ENCODE measurements around the gene HEYL. TPM values are rescaled to one million over a fixed set of nuclear protein-coding genes. Genes with fewer than 3 reads are reported as not detected.

HEYL gene
- polyA plus RNA-seq, 1 of the 3 experiments (the other 2 are of a cell fraction), result not detected

DNA sequence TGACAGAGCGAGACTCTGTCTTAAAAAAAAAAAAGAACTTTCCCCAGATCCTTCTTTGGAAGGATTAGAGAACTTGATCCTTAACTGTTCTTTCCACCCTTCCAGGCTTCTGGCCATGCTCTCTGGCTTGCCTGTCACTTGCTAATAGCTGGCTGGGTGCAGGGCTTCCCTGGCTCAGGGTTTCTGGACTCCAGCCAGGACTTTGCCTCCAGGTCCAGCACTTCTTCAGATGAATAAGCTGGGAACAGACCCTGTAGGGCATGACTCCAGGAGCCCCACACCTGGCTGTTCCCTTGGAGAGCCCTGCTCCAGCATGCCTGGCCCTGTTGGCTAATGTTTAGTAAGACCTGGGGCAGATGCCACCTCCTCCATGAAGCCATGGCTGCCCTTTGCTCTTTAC is 35.8 kb upstream of the HEYL start:
- Histone ChIP-seq H3K9ac (no peak overlapping the region), H3K9me3 (no peaks in the 10 kb centered on the region), H3K27me3 (ENCODE audit: insufficient read depth) (peaks cover 20% of the 10 kb centered on the region), H3K4me1 (ENCODE audit: control insufficient read depth in 1 of 2, insufficient read depth in 2 of 2, low read depth in 1 of 2, low read length in 1 of 2) (peaks cover 0 to 20% of the 10 kb centered on the region in 2 experiments; a peak in 1 of 4 replicates), H3K4me2 (no peak overlapping the region), H3F3A (replicated peaks; ENCODE audit: insufficient read depth) (no peaks in the 10 kb centered on the region), H3K27ac (ENCODE audit: low read depth in 2 of 2, low read length in 1 of 2) (no peak overlapping the region), H3K9me2 (no peaks in the 10 kb centered on the region), H3K4me3 (ENCODE audit: low read depth in 2 of 2, low read length in 1 of 2) (no peak overlapping the region), H2AFZ (ENCODE audit: low read depth) (no peak overlapping the region), H4K20me1 (ENCODE audit: insufficient read depth) (no peaks in the 10 kb centered on the region), H3K36me3 (replicated peaks in 1 of 2; ENCODE audit: control insufficient read depth in 1 of 2, insufficient read depth in 2 of 2, low read length in 1 of 2) (no peaks in the 10 kb centered on the region), H3K79me2 (ENCODE audit: insufficient read depth) (no peaks in the 10 kb centered on the region)
- CTCF ChIA-PET, result interaction anchor here (1.2 to 11.3 kb wide), 4 partner anchors 17 to 69 kb away, joined by 3 to 260 read pairs (median 75); no protein-coding TSS in a partner anchor
- POLR2A ChIA-PET, result interaction anchor here (0.9 kb wide), 1 partner anchor 16 kb away, joined by 3 read pairs; no protein-coding TSS in a partner anchor
- TF ChIP-seq JUND (IDR thresholded peaks at IDR 0.05) (no peak), MXI1 (IDR thresholded peaks at IDR 0.05; ENCODE audit: low read depth, low read length) (peak; percentile 33; the same call in 1 of the 2 replicates)
- 100% methylated on average over 1 of the region's 1 CpG for WGBS (ENCODE audit: low lambda C conversion rate)
- DNase-seq, result peak; percentile 54

DNA sequence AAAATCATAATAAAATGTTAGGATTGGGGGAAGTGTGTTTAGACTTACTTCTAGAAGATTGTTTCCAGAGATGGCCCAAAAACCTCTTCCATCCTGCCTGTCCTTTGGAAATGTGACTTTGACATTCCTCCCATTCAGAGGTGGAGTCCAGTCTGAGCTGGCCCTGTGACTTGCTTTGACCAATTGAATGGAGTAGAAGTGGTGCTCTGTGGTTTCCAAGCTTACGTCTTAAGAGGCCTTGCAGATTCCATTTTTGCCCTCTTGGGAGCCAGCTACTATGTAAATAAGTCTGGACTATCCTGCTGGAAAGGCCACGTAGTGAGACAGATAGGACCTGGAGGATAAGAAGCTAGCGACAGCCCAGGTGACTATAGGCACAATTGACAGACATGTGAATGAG is 33.8 kb upstream of the HEYL start:
- Histone ChIP-seq H3K4me1 (ENCODE audit: control insufficient read depth in 1 of 2, insufficient read depth in 2 of 2, low read depth in 1 of 2, low read length in 1 of 2) (peaks cover 0 to 27% of the 10 kb centered on the region in 2 experiments; a peak in 1 of 4 replicates), H3K9me2 (no peaks in the 10 kb centered on the region), H3K79me2 (ENCODE audit: insufficient read depth) (no peaks in the 10 kb centered on the region), H3K9ac (no peak overlapping the region), H3K4me3 (ENCODE audit: low read depth in 2 of 2, low read length in 1 of 2) (no peak overlapping the region), H3K4me2 (no peak overlapping the region), H3F3A (replicated peaks; ENCODE audit: insufficient read depth) (no peaks in the 10 kb centered on the region), H3K9me3 (no peaks in the 10 kb centered on the region), H3K27me3 (ENCODE audit: insufficient read depth) (peaks cover 38% of the 10 kb centered on the region), H3K27ac (ENCODE audit: low read depth in 2 of 2, low read length in 1 of 2) (no peak overlapping the region; a peak in 1 of 4 replicates), H2AFZ (ENCODE audit: low read depth) (no peak overlapping the region), H4K20me1 (ENCODE audit: insufficient read depth) (no peaks in the 10 kb centered on the region), H3K36me3 (replicated peaks in 1 of 2; ENCODE audit: control insufficient read depth in 1 of 2, insufficient read depth in 2 of 2, low read length in 1 of 2) (no peaks in the 10 kb centered on the region)
- TF ChIP-seq YY1 (IDR thresholded peaks at IDR 0.05; ENCODE audit: low read depth) (no peak), FOXM1 (IDR thresholded peaks at IDR 0.05; ENCODE audit: low read depth) (no peak), GABPA (IDR thresholded peaks at IDR 0.05; ENCODE audit: low read depth) (no peak), MXI1 (IDR thresholded peaks at IDR 0.05; ENCODE audit: low read depth, low read length) (no peak), RXRA (IDR thresholded peaks at IDR 0.05; ENCODE audit: borderline replicate concordance, low read depth) (no peak), SMC3 (IDR thresholded peaks at IDR 0.05; ENCODE audit: low read depth, low read length) (no peak), TEAD4 (IDR thresholded peaks at IDR 0.05; ENCODE audit: borderline replicate concordance, insufficient read depth) (no peak), GATA2 (CRISPR knock-in tag; IDR thresholded peaks at IDR 0.05) (no peak), NRF1 (IDR thresholded peaks at IDR 0.05; ENCODE audit: low read depth, low read length) (no peak), SIN3A (IDR thresholded peaks at IDR 0.05; ENCODE audit: borderline replicate concordance, low read depth, low read length) (no peak), RFX5 (IDR thresholded peaks at IDR 0.05; ENCODE audit: low read length) (no peak)
- TF ChIP-seq, protein P1, sequence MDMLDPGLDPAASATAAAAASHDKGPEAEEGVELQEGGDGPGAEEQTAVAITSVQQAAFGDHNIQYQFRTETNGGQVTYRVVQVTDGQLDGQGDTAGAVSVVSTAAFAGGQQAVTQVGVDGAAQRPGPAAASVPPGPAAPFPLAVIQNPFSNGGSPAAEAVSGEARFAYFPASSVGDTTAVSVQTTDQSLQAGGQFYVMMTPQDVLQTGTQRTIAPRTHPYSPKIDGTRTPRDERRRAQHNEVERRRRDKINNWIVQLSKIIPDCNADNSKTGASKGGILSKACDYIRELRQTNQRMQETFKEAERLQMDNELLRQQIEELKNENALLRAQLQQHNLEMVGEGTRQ (IDR thresholded peaks at IDR 0.05; ENCODE audit: borderline replicate concordance, low read depth, low read length), result no peak
- TF ChIP-seq, protein P2, sequence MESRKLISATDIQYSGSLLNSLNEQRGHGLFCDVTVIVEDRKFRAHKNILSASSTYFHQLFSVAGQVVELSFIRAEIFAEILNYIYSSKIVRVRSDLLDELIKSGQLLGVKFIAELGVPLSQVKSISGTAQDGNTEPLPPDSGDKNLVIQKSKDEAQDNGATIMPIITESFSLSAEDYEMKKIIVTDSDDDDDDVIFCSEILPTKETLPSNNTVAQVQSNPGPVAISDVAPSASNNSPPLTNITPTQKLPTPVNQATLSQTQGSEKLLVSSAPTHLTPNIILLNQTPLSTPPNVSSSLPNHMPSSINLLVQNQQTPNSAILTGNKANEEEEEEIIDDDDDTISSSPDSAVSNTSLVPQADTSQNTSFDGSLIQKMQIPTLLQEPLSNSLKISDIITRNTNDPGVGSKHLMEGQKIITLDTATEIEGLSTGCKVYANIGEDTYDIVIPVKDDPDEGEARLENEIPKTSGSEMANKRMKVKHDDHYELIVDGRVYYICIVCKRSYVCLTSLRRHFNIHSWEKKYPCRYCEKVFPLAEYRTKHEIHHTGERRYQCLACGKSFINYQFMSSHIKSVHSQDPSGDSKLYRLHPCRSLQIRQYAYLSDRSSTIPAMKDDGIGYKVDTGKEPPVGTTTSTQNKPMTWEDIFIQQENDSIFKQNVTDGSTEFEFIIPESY (IDR thresholded peaks at IDR 0.05; ENCODE audit: borderline replicate concordance, low read depth), result no peak
- TF ChIP-seq, protein P3, sequence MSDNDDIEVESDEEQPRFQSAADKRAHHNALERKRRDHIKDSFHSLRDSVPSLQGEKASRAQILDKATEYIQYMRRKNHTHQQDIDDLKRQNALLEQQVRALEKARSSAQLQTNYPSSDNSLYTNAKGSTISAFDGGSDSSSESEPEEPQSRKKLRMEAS (IDR thresholded peaks at IDR 0.05; ENCODE audit: low read depth), result no peak
- ChIA-PET POLR2A (interaction anchor here (0.6 to 7.3 kb wide), 3 partner anchors 15 to 66 kb away, joined by 3 to 95 read pairs (median 24); partner anchors contain the start of genes HPCAL4 and PPIE), CTCF (interaction anchor here (0.9 to 11.3 kb wide), 16 partner anchors 8 to 229 kb away, joined by 3 to 260 read pairs (median 10); partner anchors contain the start of gene HPCAL4)
- DNase-seq, result no peak
- 62% methylated on average over 3 of the region's 3 CpGs for WGBS (ENCODE audit: low lambda C conversion rate)

All from SK-N-SH (cell line).